SK-N-SH (cell line): Measurements from ENCODE around the gene AEBP2.

ENCODE experiments used
- EP300 ChIP-seq, 2 experiments: IDR thresholded peaks; 2 replicates each; pipeline versions ENCODE4 v1.4.0 to v1.6.1; 2012; ENCODE audit warnings: borderline replicate concordance in 1 of 2, low read depth in 1 of 2, low read length in 1 of 2
- EZH2phosphoT487 ChIP-seq: fragments of 200-600 bp; sonication (generic); IDR thresholded peaks from 2 replicates; pipeline ENCODE4 v1.6.1; 2017; ENCODE audit warnings: low read depth, mixed run types, mild to moderate bottlenecking, antibody characterized with exemption, moderate library complexity, borderline replicate concordance
- FOSL2 ChIP-seq: IDR thresholded peaks from 2 replicates; pipeline ENCODE4 v1.4.0; 2012; ENCODE audit warnings: low read depth, mild to moderate bottlenecking, moderate library complexity, borderline replicate concordance
- GABPA ChIP-seq: IDR thresholded peaks from 2 replicates; pipeline ENCODE4 v1.4.0; 2012; ENCODE audit warnings: low read depth, mild to moderate bottlenecking
- MXI1 ChIP-seq: IDR thresholded peaks from 2 replicates; pipeline ENCODE4 v1.6.1; 2012; ENCODE audit warnings: mild to moderate bottlenecking, low read depth, low read length, improper control_type of control experiment
- POLR2AphosphoS5 ChIP-seq: IDR thresholded peaks from 2 replicates; pipeline ENCODE4 v1.6.1; 2012; ENCODE audit warnings: low read depth, low read length
- SIN3A ChIP-seq: IDR thresholded peaks from 2 replicates; pipeline ENCODE4 v1.6.1; 2012; ENCODE audit warnings: low read depth, mild to moderate bottlenecking, low read length, moderate library complexity, borderline replicate concordance
- USF2 ChIP-seq: fragments of 150-350 bp; IDR thresholded peaks from 2 replicates; pipeline ENCODE4 v1.6.1; 2017; ENCODE audit warnings: antibody characterized with exemption, low read length, low read depth, borderline replicate concordance
- YY1 ChIP-seq: IDR thresholded peaks from 2 replicates; pipeline ENCODE4 v1.4.0; 2012; ENCODE audit warnings: low read depth, mild to moderate bottlenecking
- ZBTB33 ChIP-seq: IDR thresholded peaks from 2 replicates; pipeline ENCODE4 v1.4.0; 2012; ENCODE audit warnings: low read depth, borderline replicate concordance
- TF ChIP-seq, protein P1 (sequence below): fragments of 200-600 bp; sonication (generic); IDR thresholded peaks from 2 replicates; pipeline ENCODE4 v1.6.1; 2017; ENCODE audit warnings: antibody characterized with exemption, mild to moderate bottlenecking, moderate library complexity
- TF ChIP-seq, protein P2 (sequence below): IDR thresholded peaks from 2 replicates; pipeline ENCODE4 v1.6.1; 2012; ENCODE audit warnings: mild to moderate bottlenecking, low read depth, low read length, moderate library complexity

GRCh38 chr12:19432309-19433170 lies 6.8 kb upstream of the AEBP2 start:
- TF ChIP-seq USF2 (no peak), POLR2AphosphoS5 (no peak), FOSL2 (no peak), EP300 (IDR thresholded peaks at IDR 0.05; ENCODE audit: borderline replicate concordance in 1 of 2, low read depth in 1 of 2, low read length in 1 of 2) (no peak), MXI1 (no peak), ZBTB33 (no peak), EZH2phosphoT487 (no peak), GABPA (no peak), YY1 (no peak), SIN3A (no peak)
- TF ChIP-seq, protein P1, sequence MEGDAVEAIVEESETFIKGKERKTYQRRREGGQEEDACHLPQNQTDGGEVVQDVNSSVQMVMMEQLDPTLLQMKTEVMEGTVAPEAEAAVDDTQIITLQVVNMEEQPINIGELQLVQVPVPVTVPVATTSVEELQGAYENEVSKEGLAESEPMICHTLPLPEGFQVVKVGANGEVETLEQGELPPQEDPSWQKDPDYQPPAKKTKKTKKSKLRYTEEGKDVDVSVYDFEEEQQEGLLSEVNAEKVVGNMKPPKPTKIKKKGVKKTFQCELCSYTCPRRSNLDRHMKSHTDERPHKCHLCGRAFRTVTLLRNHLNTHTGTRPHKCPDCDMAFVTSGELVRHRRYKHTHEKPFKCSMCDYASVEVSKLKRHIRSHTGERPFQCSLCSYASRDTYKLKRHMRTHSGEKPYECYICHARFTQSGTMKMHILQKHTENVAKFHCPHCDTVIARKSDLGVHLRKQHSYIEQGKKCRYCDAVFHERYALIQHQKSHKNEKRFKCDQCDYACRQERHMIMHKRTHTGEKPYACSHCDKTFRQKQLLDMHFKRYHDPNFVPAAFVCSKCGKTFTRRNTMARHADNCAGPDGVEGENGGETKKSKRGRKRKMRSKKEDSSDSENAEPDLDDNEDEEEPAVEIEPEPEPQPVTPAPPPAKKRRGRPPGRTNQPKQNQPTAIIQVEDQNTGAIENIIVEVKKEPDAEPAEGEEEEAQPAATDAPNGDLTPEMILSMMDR, result no peak
- TF ChIP-seq, protein P2, sequence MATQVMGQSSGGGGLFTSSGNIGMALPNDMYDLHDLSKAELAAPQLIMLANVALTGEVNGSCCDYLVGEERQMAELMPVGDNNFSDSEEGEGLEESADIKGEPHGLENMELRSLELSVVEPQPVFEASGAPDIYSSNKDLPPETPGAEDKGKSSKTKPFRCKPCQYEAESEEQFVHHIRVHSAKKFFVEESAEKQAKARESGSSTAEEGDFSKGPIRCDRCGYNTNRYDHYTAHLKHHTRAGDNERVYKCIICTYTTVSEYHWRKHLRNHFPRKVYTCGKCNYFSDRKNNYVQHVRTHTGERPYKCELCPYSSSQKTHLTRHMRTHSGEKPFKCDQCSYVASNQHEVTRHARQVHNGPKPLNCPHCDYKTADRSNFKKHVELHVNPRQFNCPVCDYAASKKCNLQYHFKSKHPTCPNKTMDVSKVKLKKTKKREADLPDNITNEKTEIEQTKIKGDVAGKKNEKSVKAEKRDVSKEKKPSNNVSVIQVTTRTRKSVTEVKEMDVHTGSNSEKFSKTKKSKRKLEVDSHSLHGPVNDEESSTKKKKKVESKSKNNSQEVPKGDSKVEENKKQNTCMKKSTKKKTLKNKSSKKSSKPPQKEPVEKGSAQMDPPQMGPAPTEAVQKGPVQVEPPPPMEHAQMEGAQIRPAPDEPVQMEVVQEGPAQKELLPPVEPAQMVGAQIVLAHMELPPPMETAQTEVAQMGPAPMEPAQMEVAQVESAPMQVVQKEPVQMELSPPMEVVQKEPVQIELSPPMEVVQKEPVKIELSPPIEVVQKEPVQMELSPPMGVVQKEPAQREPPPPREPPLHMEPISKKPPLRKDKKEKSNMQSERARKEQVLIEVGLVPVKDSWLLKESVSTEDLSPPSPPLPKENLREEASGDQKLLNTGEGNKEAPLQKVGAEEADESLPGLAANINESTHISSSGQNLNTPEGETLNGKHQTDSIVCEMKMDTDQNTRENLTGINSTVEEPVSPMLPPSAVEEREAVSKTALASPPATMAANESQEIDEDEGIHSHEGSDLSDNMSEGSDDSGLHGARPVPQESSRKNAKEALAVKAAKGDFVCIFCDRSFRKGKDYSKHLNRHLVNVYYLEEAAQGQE, result no peak
